Activated CD4-positive, alpha-beta T cell treated with anti-CD3 and anti-CD28 coated beads, Interleukin-2, amount 50 U/mL, for 1 hour (primary cell): ENCODE results near the gene ATP6V1G2.
"Not testable (repeated sequence)": the region's sequence is repeated elsewhere in the genome, so short reads cannot be mapped to it uniquely, and the experiment has no call there.

Experiments used
- DNase-seq: peaks from one replicate; pipeline ENCODE4 v3.0.0-alpha.2; 2020

ATP6V1G2 gene

DNA sequence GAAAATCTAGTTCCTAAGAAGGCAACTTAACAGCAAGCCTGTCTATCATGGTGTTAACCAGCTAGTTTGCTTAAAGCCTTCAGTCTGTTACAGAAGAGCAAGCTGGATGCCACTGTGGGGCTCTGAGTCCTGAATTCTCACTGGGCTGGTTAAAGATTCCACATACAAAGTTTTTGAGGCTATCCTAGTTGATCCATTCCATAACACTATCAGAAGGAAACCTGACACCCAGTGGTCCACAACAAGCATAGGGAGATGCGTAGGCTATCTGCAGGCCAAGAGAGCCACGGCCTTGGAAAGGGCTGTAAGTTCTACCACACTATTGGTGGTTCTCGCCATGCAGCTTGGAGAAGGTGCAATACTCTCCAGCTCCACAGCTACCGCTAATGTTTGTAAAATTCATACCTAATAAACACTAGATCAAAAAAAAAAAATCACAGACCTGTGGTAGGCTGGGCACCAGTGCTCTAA, 18.1 kb downstream of the ATP6V1G2 start:
- no peak for DNase-seq

DNA sequence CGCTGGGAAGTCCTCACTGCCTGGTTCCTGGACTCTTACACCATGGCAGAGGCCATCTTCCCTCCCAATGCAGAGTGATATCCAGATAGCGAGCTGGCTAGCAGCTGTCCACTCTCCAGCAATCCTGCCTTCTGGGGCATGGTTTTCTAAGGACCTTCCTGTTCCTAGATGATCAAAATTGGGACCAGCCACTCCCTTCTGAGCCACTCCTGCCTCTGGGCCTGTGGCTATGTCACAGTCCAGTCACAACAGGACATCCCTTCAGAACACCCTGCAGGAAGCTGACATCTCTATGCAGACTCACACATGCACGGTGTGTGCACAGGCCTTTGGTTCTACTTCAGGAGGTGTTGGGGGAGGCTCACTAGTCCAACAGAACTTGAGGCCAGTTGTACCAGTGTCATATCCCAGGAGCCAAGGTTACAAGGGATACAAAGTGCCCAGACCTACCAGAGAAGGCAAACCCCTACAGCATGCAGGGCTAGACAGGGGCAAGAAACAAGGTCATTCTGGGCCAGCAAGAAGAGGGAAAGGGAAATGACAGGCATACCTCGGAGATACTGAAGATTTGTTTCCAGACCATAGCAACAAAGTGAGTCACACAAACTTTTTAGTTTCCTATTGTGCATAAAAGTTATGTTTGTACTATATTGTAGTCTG, 20.3 kb downstream of the ATP6V1G2 start:
- no peak for DNase-seq

DNA sequence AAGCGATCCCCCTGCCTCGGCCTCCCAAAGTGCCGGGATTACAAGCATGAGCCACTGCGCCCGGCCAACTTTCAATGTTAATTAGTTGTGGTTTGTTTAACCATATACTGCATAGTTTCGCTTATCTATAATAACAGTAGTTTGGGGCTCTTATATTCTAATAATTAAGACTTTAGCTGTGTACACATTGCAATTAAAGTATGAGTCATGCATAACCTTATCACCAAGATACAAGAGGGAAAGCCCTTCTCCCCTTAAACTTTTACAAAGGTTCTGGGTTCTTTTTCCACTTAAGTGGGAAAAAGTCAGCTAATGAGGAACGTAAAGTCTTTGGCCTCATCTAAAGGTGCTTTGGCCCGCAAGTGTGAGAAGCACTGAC, 20.9 kb downstream of the ATP6V1G2 start:
- no peak for DNase-seq

DNA sequence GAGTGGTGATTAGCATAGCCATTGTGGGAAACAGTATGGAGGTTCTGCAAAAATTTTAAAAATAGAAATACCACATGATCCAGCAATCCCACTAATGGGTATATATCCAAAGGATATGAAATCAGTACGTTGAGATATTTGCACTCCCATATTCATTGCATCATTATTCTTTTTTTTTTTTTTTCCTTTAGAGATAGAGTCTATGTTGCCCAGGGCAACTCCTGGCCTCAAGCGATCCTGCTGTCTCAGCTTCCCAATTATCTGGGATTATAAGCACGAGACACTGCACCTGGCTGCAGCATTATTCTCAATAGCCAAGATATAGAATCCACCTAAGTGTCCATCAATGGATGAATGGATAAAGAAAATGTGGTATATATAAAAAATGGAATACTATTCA, 24.6 kb downstream of the ATP6V1G2 start:
- no peak for DNase-seq

DNA sequence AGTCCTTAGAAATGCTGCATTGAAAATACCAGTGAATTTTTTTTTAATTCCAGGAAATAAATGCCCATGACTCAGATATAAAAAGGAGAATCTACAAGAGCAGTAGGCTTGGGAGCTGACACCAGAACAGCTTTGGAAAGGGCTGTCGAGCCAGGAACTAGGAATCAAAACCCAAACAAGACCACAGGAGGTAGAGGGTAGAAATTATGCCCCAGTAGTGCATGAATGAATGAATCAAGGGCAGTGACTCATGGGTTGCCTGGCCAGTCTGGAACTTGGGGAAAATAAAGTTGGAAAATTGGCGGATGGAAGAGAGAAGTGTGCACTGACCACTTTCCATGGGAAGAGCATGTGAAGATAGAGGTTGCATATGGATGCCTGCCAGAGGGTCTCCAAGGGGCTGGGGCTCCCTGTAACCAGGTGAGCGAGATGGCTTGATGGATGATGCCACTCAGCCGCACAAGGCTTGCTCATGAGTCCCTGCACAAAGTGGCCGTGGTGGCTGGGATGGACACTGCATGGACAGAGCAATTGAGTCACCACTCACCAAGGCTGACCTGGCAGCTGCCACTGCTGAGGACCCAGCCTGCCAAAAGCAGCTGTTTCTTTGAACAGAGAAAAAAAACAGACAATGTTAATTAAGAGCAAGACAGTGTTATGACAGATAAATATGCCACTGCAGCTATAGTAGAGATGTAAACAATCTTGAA, 32.8 kb downstream of the ATP6V1G2 start:
- no peak for DNase-seq

DNA sequence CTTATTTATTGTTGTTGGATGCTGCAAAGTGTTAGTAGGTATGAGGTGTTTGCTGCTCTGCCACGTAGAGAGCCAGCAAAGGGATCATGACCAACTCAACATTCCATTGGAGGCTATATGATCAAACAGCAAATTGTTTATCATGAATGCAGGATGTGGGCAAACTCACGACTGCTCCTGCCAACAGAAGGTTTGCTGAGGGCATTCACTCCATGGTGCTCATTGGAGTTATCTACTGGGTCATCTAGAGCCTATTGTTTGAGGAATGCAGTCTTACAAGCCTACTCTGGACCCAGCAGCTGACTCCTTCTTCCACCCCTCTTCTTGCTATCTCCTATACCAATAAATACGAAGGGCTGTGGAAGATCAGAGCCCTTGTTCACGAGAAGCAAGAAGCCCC, 36.4 kb downstream of the ATP6V1G2 start:
- DNase-seq, result no peak

DNA sequence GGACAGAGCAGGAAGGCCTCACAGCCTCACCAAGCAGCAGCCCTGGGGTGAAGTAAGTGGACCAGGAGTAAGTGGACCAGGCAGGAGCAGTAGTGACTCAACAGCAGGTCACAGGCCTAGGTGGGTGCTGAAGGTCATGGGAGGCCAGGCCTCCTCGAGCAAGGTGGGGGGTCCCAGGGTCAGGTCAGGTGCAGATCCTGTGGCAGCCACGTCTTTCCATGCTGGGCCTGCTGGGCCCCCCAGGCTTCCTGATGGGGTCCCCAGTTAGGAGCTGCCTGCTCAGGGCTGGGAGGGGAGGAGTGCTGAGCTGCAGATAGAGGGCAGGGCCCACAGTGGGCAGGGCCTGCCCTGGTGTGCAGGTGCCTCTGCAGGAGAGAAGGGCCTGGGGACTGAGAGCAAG, 37.4 kb downstream of the ATP6V1G2 start:
- not testable (repeated sequence) for DNase-seq

DNA sequence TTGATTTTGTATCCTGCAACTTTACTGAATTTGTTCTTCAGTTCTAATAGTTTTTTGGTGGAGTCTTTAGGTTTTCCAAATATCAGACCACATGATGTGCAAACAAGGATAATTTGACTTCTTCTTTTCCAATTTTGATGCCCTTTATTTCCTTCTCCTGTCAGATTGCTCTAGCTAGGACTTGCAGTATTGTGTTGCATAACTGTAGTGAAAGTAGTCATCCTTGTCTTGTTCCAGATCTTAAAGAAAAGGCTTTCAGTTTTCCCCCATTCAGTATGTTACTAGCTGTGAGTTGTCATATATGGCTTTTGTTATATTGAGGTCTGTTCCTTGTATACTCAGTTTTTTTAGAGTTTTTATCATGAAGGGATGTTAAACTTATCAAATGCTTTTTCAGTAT, 43.8 kb downstream of the ATP6V1G2 start:
- no peak for DNase-seq

DNA sequence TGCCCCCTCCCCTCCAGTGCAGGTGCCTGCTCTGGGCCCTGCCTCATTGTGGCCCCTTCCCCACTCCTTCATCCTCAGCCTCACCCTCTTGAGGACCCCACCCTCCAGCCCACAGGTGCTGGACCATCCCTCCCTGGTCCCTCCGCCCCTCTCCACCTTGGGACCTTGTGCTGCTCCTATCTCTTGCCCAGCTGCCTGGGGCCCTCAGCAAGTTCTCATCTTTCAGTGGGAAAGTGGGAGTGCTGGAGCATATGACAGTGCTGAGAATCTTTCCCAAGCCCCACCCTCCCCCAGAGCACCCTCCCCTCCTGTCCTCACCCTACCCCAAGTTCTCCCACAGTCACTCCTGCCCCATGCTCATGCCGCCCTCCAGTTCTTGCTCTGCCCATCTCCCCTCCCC, 46.8 kb downstream of the ATP6V1G2 start:
- DNase-seq, result not testable (repeated sequence)

DNA sequence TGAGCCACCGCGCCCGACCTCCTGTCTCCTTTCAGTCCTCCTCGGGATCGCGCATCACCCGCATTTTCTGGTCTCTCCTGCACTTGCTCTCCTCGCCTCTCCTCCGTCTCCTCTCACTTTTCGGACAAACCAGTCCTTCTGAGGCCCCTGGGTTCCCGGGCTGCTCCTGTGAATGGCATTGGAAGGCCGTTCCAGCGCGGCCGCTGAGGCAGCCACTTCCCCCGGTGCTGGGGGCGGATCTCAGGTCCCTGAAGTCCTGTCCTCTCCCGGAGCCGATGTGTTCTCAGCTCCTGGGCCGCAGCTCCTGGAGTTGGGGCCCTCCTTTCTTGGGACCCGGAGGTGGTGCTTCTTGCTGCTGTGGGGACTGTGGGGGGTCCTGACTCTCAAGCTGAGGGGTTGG, 47.7 kb downstream of the ATP6V1G2 start:
- DNase-seq, result no peak

DNA sequence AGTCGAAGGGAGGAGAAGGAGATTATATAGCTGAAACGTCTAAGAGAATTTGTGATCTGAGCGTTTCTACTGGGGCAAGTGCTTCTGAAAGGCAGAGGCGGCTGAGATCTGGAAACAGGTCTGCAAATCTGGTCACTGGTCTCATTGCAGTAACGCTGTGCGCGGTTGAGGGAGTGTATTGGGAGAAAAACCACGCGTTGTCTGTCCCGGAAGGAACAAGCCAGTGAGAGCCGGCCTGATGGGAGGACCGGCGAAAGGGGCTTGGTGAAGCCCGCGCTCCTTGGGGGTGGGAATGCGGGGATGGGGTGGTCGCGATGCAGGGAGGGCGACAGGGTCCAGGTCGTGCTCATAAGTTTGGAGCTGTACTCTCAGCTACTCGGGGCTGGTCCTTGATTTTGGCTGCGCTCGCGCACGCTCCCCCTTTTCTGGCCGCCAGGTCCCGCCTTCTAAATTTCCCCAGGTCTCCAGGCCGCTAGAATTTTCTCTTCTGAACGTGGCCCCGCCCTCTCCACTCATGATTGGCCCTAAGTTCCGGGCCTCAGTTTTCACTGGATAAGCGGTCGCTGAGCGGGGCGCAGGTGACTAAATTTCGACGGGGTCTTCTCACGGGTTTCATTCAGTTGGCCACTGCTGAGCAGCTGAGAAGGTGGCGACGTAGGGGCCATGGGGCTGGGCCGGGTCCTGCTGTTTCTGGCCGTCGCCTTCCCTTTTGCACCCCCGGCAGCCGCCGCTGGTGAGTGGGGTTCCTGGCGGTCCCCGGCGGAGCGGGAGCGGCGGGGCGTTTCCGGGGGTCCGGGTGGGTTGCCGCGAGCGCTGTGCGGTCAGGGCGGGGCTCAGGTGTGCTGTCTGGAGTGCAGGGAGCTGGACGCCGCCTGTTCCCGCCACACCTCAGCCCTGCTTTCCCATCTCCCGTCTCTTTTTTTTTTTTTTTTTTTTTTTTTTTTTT, 48.6 kb downstream of the ATP6V1G2 start, which contains the start of gene MICB:
TSS of gene MICB (plus strand) at position 615 of the 946 bp plus-strand sequence. CDS start at position 664, 49 bp downstream.
- DNase-seq, result peak; percentile 84

DNA sequence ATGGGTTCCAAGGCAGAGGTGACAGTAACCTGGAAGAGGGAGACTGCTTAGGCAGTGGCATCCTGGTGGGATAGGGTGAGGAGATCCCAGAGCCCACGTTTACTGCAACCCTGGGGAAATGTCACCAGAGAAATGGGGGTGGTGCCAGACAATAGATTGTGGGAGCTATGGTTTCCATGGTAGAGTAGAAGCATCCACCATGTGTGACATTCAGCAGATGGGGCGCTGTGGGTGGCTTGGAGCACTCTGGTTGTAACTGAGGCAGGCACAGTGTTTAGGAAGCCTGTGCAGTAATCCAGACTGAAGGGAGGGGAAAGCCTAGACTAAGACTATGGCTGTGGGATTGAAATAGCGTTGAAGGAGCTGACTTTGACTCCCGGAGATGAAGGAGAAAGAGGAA, 49.6 kb downstream of the ATP6V1G2 start:
- not testable (repeated sequence) for DNase-seq

DNA sequence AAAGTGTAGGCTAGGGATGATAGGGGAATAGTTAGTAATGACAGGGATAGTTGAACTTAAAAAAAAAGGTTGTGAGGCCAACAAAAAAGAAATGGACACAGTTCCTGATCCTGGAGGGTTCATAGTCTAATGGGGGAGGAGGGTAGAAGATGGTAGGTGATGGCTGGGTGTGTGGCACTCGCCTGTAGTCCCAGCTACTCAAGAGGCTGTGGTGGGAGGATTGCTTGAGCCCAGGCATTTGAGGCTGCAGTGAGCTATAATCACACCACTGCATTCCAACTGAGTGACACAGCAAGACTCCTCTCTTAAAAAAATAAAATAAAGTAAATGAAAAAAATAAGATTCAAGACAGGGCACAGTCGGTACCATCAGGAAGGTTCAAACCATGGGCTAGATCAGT, 50.8 kb downstream of the ATP6V1G2 start:
- no peak for DNase-seq
